ENCODE measurements around the gene RERE.

DNA sequence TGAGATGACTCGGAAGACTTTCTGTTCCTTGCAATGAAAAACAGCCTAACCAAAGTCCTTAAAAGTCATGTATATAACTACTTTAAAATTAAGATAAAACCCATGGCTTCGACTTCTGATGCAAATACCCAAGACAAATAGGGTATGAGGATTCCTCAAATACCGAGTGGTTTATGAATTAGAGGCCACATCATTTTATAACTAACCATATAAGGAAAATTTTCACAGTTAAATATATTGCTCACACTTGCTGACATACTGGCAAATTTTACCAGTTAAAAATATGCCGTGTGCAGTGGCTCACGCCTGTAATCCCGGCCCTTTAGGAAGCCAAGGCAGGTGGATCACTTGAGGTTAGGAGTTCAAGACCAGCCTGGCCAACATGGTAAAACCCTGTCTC is 5.4 kb downstream of the RERE start:
- TF ChIP-seq, protein P1, sequence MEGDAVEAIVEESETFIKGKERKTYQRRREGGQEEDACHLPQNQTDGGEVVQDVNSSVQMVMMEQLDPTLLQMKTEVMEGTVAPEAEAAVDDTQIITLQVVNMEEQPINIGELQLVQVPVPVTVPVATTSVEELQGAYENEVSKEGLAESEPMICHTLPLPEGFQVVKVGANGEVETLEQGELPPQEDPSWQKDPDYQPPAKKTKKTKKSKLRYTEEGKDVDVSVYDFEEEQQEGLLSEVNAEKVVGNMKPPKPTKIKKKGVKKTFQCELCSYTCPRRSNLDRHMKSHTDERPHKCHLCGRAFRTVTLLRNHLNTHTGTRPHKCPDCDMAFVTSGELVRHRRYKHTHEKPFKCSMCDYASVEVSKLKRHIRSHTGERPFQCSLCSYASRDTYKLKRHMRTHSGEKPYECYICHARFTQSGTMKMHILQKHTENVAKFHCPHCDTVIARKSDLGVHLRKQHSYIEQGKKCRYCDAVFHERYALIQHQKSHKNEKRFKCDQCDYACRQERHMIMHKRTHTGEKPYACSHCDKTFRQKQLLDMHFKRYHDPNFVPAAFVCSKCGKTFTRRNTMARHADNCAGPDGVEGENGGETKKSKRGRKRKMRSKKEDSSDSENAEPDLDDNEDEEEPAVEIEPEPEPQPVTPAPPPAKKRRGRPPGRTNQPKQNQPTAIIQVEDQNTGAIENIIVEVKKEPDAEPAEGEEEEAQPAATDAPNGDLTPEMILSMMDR (conservative IDR thresholded peaks at IDR 0.05; ENCODE audit: low read depth in 2 of 2) = no peak
- TF ChIP-seq EZH2phosphoT487 (IDR thresholded peaks at IDR 0.05; ENCODE audit: unreplicated experiment) = no peak
- TF ChIP-seq EZH2 (IDR thresholded peaks at IDR 0.05; ENCODE audit: low read depth, unreplicated experiment) = no peak
- TF ChIP-seq POLR2AphosphoS5 (IDR thresholded peaks at IDR 0.05; ENCODE audit: low read depth) = no peak
- TF ChIP-seq ZNF331 (CRISPR knock-in tag; IDR thresholded peaks at IDR 0.05; ENCODE audit: low read depth) = no peak
- TF ChIP-seq, protein P2, sequence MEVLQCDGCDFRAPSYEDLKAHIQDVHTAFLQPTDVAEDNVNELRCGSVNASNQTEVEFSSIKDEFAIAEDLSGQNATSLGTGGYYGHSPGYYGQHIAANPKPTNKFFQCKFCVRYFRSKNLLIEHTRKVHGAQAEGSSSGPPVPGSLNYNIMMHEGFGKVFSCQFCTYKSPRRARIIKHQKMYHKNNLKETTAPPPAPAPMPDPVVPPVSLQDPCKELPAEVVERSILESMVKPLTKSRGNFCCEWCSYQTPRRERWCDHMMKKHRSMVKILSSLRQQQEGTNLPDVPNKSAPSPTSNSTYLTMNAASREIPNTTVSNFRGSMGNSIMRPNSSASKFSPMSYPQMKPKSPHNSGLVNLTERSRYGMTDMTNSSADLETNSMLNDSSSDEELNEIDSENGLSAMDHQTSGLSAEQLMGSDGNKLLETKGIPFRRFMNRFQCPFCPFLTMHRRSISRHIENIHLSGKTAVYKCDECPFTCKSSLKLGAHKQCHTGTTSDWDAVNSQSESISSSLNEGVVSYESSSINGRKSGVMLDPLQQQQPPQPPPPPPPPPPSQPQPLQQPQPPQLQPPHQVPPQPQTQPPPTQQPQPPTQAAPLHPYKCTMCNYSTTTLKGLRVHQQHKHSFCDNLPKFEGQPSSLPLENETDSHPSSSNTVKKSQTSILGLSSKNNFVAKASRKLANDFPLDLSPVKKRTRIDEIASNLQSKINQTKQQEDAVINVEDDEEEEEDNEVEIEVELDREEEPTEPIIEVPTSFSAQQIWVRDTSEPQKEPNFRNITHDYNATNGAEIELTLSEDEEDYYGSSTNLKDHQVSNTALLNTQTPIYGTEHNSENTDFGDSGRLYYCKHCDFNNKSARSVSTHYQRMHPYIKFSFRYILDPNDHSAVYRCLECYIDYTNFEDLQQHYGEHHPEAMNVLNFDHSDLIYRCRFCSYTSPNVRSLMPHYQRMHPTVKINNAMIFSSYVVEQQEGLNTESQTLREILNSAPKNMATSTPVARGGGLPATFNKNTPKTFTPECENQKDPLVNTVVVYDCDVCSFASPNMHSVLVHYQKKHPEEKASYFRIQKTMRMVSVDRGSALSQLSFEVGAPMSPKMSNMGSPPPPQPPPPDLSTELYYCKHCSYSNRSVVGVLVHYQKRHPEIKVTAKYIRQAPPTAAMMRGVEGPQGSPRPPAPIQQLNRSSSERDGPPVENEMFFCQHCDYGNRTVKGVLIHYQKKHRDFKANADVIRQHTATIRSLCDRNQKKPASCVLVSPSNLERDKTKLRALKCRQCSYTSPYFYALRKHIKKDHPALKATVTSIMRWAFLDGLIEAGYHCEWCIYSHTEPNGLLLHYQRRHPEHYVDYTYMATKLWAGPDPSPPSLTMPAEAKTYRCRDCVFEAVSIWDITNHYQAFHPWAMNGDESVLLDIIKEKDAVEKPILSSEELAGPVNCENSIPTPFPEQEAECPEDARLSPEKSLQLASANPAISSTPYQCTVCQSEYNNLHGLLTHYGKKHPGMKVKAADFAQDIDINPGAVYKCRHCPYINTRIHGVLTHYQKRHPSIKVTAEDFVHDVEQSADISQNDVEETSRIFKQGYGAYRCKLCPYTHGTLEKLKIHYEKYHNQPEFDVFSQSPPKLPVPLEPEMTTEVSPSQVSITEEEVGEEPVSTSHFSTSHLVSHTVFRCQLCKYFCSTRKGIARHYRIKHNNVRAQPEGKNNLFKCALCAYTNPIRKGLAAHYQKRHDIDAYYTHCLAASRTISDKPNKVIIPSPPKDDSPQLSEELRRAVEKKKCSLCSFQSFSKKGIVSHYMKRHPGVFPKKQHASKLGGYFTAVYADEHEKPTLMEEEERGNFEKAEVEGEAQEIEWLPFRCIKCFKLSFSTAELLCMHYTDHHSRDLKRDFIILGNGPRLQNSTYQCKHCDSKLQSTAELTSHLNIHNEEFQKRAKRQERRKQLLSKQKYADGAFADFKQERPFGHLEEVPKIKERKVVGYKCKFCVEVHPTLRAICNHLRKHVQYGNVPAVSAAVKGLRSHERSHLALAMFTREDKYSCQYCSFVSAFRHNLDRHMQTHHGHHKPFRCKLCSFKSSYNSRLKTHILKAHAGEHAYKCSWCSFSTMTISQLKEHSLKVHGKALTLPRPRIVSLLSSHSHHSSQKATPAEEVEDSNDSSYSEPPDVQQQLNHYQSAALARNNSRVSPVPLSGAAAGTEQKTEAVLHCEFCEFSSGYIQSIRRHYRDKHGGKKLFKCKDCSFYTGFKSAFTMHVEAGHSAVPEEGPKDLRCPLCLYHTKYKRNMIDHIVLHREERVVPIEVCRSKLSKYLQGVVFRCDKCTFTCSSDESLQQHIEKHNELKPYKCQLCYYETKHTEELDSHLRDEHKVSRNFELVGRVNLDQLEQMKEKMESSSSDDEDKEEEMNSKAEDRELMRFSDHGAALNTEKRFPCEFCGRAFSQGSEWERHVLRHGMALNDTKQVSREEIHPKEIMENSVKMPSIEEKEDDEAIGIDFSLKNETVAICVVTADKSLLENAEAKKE (CRISPR knock-in tag; IDR thresholded peaks at IDR 0.05) = no peak
- TF ChIP-seq, protein P3, sequence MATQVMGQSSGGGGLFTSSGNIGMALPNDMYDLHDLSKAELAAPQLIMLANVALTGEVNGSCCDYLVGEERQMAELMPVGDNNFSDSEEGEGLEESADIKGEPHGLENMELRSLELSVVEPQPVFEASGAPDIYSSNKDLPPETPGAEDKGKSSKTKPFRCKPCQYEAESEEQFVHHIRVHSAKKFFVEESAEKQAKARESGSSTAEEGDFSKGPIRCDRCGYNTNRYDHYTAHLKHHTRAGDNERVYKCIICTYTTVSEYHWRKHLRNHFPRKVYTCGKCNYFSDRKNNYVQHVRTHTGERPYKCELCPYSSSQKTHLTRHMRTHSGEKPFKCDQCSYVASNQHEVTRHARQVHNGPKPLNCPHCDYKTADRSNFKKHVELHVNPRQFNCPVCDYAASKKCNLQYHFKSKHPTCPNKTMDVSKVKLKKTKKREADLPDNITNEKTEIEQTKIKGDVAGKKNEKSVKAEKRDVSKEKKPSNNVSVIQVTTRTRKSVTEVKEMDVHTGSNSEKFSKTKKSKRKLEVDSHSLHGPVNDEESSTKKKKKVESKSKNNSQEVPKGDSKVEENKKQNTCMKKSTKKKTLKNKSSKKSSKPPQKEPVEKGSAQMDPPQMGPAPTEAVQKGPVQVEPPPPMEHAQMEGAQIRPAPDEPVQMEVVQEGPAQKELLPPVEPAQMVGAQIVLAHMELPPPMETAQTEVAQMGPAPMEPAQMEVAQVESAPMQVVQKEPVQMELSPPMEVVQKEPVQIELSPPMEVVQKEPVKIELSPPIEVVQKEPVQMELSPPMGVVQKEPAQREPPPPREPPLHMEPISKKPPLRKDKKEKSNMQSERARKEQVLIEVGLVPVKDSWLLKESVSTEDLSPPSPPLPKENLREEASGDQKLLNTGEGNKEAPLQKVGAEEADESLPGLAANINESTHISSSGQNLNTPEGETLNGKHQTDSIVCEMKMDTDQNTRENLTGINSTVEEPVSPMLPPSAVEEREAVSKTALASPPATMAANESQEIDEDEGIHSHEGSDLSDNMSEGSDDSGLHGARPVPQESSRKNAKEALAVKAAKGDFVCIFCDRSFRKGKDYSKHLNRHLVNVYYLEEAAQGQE (IDR thresholded peaks at IDR 0.05; ENCODE audit: unreplicated experiment) = no peak
- TF ChIP-seq, protein P4, sequence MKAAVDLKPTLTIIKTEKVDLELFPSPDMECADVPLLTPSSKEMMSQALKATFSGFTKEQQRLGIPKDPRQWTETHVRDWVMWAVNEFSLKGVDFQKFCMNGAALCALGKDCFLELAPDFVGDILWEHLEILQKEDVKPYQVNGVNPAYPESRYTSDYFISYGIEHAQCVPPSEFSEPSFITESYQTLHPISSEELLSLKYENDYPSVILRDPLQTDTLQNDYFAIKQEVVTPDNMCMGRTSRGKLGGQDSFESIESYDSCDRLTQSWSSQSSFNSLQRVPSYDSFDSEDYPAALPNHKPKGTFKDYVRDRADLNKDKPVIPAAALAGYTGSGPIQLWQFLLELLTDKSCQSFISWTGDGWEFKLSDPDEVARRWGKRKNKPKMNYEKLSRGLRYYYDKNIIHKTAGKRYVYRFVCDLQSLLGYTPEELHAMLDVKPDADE (IDR thresholded peaks at IDR 0.05) = no peak
- no peak for TF ChIP-seq CREB1 (CRISPR knock-in tag; IDR thresholded peaks at IDR 0.05; ENCODE audit: low read depth)
